ENCODE data around the gene OGA.

- TF ChIP-seq CTCF (IDR thresholded peaks at IDR 0.05; ENCODE audit: insufficient read depth, low read length, poor library complexity, severe bottlenecking) (no peak), EZH2phosphoT487 (conservative IDR thresholded peaks at IDR 0.05; ENCODE audit: low read length) (no peak)
Observed at GRCh38 chr10:101789686-101790085, 28.6 kb downstream of the OGA start.
